Neural cell (in vitro differentiated cells): Measurements from ENCODE around the gene PARVB.

Experiments used
- CTCF ChIP-seq: fragments of 450-650 bp; IDR thresholded peaks from 2 replicates; pipeline ENCODE4 v1.5.1; 2014; ENCODE audit warnings: antibody characterized with exemption, mild to moderate bottlenecking, moderate library complexity; ENCODE audit not compliant: poor library complexity, severe bottlenecking
- POLR2AphosphoS5 ChIP-seq: IDR thresholded peaks from 2 replicates; pipeline ENCODE4 v1.6.1; 2012

DNA sequence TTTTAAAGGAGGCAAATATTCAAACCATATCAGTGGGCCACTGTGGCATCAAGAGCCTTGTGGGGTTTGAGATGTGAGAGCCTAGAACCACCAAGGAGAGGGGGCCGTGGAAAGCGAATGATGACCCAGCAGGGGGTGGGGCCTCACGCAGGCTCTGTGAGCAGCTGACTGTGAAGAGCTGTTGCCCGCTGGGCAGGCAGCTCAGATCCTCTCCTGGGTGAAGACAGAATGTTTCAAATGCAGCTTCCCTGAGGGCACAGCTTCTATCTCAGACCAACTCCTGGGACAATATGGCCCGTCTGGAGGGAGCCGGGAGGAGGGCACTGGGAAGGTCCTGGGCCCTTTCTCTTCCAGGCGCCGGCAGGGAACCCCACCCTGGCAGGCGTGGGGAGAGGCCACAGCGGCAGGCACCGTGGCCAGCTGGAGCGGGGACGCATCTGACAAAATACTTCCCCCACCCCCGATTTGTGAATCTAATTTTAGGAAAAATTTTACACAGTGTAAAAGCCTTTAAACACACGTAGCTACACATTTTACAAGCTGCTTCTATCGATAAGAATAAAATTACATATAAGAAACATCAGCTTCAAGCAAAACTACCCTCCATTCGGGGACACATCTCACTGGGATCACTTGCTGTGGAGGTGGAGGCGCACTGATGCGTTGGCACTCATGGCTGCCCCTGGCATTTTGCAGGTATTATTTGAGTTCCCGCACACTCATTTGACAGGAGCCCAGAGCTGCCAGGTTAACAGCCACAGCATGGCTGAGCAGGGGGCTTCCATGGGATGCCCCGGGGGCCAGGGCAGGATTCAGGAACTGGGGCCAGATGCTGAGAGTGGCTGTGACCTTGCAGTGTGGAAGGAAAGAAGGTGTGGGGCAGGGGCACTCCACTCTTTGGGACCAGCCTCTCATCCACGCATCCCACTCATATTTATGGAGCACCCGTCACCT, 196.9 kb downstream of the PARVB start:
- TF ChIP-seq CTCF (no peak), POLR2AphosphoS5 (no peak)
